Measurements from ENCODE around the gene CORO2A. TPM values are rescaled to one million over a fixed set of nuclear protein-coding genes. Genes with fewer than 3 reads are reported as not detected.

Gene CORO2A
- total and polyA plus RNA-seq, 2 of the 4 experiments (the other 2 are of a cell fraction), result 1.9 to 2.2 TPM

DNA sequence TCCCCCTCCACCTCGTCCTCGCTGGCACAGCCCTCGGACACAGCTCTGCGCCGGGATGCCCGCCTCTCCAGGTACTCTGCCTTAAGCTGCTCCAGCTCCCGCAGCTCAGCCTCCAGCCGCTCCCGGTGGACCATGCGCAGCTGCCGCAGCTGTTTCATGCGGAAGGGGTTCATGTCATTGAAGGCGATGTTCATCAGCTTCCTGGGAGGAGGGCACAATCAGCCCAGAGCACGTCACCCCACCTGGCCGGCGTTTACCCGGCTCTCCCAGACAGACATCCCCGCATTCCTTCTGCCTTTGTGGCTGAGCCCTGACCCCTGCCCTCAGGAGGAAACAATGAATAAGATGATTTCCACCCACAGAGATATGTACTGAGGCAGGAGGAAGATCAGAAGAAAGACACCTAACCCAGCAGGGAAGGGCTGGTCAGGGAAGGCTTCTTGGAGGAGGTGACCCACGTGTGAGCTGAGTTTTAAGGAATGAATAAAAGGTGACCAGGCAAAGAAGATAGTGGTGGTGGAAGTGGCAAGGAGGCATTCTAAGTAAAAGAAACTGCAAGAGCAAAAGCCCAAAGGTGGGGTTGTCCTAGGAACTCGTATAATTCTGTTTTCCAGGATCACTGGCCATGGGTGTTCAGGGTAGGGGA, 7.1 kb upstream of the CORO2A start:
- Histone ChIP-seq H2AK5ac (ENCODE audit: low read depth, low read length) (no peak overlapping the region), H3K4ac (ENCODE audit: low read depth, low read length) (no peak overlapping the region), H2BK15ac (ENCODE audit: low read depth, low read length) (no peak overlapping the region), H2BK120ac (ENCODE audit: low read depth, low read length) (no peak overlapping the region), H2AFZ (replicated peaks; ENCODE audit: low read length, poor library complexity) (no peak overlapping the region), H2BK20ac (ENCODE audit: low read depth, low read length) (no peak overlapping the region), H3K27me3 (ENCODE audit: control insufficient read depth, insufficient read depth, low read length) (no peaks in the 10 kb centered on the region), H3K36me3 (ENCODE audit: control insufficient read depth, insufficient read depth, low read length) (peaks cover 16% of the 10 kb centered on the region), H2AK9ac (replicated peaks; ENCODE audit: low read depth, low read length, poor library complexity) (no peak overlapping the region), H3K18ac (ENCODE audit: low read depth, low read length) (no peak overlapping the region), H3K9me1 (ENCODE audit: insufficient read depth, low read length) (peaks cover 5% of the 10 kb centered on the region; the same call in 1 of the 2 replicates), H3K4me2 (ENCODE audit: low read depth, low read length) (no peak overlapping the region), H3K27ac (ENCODE audit: insufficient read depth, low read length) (no peak overlapping the region), H3K9me3 (ENCODE audit: control insufficient read depth, insufficient read depth, low read length) (no peaks in the 10 kb centered on the region), H3K23ac (ENCODE audit: low read depth, low read length) (no peak overlapping the region), H3K14ac (replicated peaks; ENCODE audit: low read depth, low read length) (no peak overlapping the region), H3K56ac (ENCODE audit: extremely low read depth, insufficient read depth, low read length) (no peak overlapping the region), H3K4me1 (ENCODE audit: control insufficient read depth, insufficient read depth, low read length) (no peaks in the 10 kb centered on the region), H3K4me3 (ENCODE audit: insufficient read depth, low read depth, low read length) (no peak overlapping the region), H2BK5ac (ENCODE audit: low read depth, low read length, poor library complexity, severe bottlenecking) (no peak overlapping the region), H3K79me1 (ENCODE audit: low read depth in 1 of 2, low read length in 2 of 2) (no peaks in the 10 kb centered on the region; a peak in 1 of 4 replicates), H3K9ac (ENCODE audit: low read depth, low read length) (no peak overlapping the region), H4K5ac (ENCODE audit: low read depth, low read length) (no peak overlapping the region), H4K8ac (ENCODE audit: low read depth in 2 of 2, low read length in 2 of 2) (no peak overlapping the region), H4K91ac (ENCODE audit: insufficient read depth, low read depth, low read length) (no peak overlapping the region), H4K20me1 (ENCODE audit: insufficient read depth, low read length) (no peaks in the 10 kb centered on the region)
- DNase-seq, result no peak
- in situ Hi-C loops (cut with MboI; ENCODE audit: low sequenced_read_pairs) (no loop called here), intact Hi-C loops (cut with micrococcal nuclease) (no loop called here), dilution Hi-C loops (cut with HindIII; ENCODE audit: low sequenced_read_pairs, unreplicated experiment) (no loop called here)
- ChIA-PET CTCF (no interaction called here), POLR2A (ENCODE audit: unreplicated experiment) (no interaction called here)
- TF ChIP-seq RFX5 (IDR thresholded peaks at IDR 0.05; ENCODE audit: low read depth, low read length) (no peak), MXI1 (IDR thresholded peaks at IDR 0.05; ENCODE audit: borderline replicate concordance, low read depth, low read length) (no peak), CEBPB (IDR thresholded peaks at IDR 0.05; ENCODE audit: low read depth, low read length) (no peak), MAZ (IDR thresholded peaks at IDR 0.05; ENCODE audit: borderline replicate concordance, low read depth, low read length) (no peak), BHLHE40 (IDR thresholded peaks at IDR 0.05; ENCODE audit: low read depth, low read length) (no peak), RAD21 (IDR thresholded peaks at IDR 0.05; ENCODE audit: low read length) (no peak)
- TF ChIP-seq, protein P1, sequence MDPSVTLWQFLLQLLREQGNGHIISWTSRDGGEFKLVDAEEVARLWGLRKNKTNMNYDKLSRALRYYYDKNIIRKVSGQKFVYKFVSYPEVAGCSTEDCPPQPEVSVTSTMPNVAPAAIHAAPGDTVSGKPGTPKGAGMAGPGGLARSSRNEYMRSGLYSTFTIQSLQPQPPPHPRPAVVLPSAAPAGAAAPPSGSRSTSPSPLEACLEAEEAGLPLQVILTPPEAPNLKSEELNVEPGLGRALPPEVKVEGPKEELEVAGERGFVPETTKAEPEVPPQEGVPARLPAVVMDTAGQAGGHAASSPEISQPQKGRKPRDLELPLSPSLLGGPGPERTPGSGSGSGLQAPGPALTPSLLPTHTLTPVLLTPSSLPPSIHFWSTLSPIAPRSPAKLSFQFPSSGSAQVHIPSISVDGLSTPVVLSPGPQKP (IDR thresholded peaks at IDR 0.05; ENCODE audit: borderline replicate concordance, low read depth, low read length), result no peak
- TF ChIP-seq, protein P2, sequence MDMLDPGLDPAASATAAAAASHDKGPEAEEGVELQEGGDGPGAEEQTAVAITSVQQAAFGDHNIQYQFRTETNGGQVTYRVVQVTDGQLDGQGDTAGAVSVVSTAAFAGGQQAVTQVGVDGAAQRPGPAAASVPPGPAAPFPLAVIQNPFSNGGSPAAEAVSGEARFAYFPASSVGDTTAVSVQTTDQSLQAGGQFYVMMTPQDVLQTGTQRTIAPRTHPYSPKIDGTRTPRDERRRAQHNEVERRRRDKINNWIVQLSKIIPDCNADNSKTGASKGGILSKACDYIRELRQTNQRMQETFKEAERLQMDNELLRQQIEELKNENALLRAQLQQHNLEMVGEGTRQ (IDR thresholded peaks at IDR 0.05; ENCODE audit: low read depth, low read length), result no peak
- BruUV-seq (replicated peaks), result no TSS peak
- ATAC-seq (ENCODE audit: low read depth), result no peak
- 92% methylated on average over 8 of the region's 20 CpGs; no CpG with 5 or more reads in 1 of the 2 experiments for WGBS, 2 experiments (ENCODE audit: extremely low coverage in 2 of 2, insufficient read length in 1 of 2)

Measured in IMR-90 (cell line).